HCT116 (cell line): ENCODE results near the gene WEE1.

Experiments used
- ATF3 ChIP-seq: IDR thresholded peaks from 2 replicates; pipeline ENCODE4 v1.6.1; 2012
- CBX3 ChIP-seq: IDR thresholded peaks from 2 replicates; pipeline ENCODE4 v1.6.1; 2012; ENCODE audit warnings: low read depth
- EZH2 ChIP-seq: fragments of 200-600 bp; sonication (generic); IDR thresholded peaks from 2 replicates; pipeline ENCODE4 v1.6.1; 2017; ENCODE audit warnings: antibody characterized with exemption, mixed run types
- EZH2phosphoT487 ChIP-seq: fragments of 200-600 bp; IDR thresholded peaks from 2 replicates; pipeline ENCODE4 v1.6.1; 2018; ENCODE audit warnings: antibody characterized with exemption, borderline replicate concordance
- FOSL1 ChIP-seq: IDR thresholded peaks from 2 replicates; pipeline ENCODE4 v1.6.1; 2012; ENCODE audit warnings: low read depth
- JUND ChIP-seq: IDR thresholded peaks from 2 replicates; pipeline ENCODE4 v1.6.1; 2012
- MAX ChIP-seq: IDR thresholded peaks from 2 replicates; pipeline ENCODE4 v1.6.1; 2012
- POLR2A ChIP-seq: IDR thresholded peaks from 2 replicates; pipeline ENCODE4 v1.7.0; 2011; ENCODE audit warnings: borderline replicate concordance; ENCODE audit not compliant: insufficient read depth, insufficient read length; ENCODE audit errors: extremely low read depth
- RAD21 ChIP-seq: IDR thresholded peaks from 2 replicates; pipeline ENCODE4 v1.6.1; 2012; ENCODE audit warnings: low read depth, mild to moderate bottlenecking
- REST ChIP-seq: IDR thresholded peaks from 2 replicates; pipeline ENCODE4 v1.6.1; 2012; ENCODE audit warnings: low read depth
- SRF ChIP-seq: IDR thresholded peaks from 2 replicates; pipeline ENCODE4 v1.6.1; 2012; ENCODE audit warnings: low read depth
- YY1 ChIP-seq: IDR thresholded peaks from 2 replicates; pipeline ENCODE4 v1.6.1; 2011; ENCODE audit warnings: low read length, low read depth, moderate library complexity, mild to moderate bottlenecking; ENCODE audit not compliant: insufficient replicate concordance; ENCODE audit errors: extremely low read depth
- ZNF274 ChIP-seq: fragments of 200-500 bp; sonication (Bioruptor generic); IDR thresholded peaks from 2 replicates; pipeline ENCODE4 v1.6.1; 2014; ENCODE audit warnings: mild to moderate bottlenecking, low read depth, low read length, inconsistent platforms
- TF ChIP-seq, protein P1 (sequence below), 3 experiments: fragments of 200-600 bp in 1 of 3; sonication (generic) in 1 of 3; IDR thresholded peaks in 2 of 3; conservative IDR thresholded peaks in 1 of 3; 2 replicates each; pipeline ENCODE4 v1.5.1; 2012 to 2017; ENCODE audit warnings: low read depth in 2 of 3, low read length in 2 of 3, antibody characterized with exemption in 1 of 3, borderline replicate concordance in 1 of 3, control low read depth in 1 of 3, mild to moderate bottlenecking in 1 of 3, mixed read lengths in 1 of 3, mixed run types in 1 of 3, moderate library complexity in 1 of 3; ENCODE audit not compliant: insufficient read depth in 1 of 3

GRCh38 chr11:9609002-9609759, 35.7 kb downstream of the WEE1 start:
- TF ChIP-seq EZH2phosphoT487 (no peak), MAX (no peak), ZNF274 (no peak), RAD21 (no peak), JUND (no peak), EZH2 (no peak), ATF3 (no peak), POLR2A (no peak), REST (no peak), YY1 (no peak), SRF (no peak), FOSL1 (no peak), CBX3 (no peak)
- TF ChIP-seq, protein P1, sequence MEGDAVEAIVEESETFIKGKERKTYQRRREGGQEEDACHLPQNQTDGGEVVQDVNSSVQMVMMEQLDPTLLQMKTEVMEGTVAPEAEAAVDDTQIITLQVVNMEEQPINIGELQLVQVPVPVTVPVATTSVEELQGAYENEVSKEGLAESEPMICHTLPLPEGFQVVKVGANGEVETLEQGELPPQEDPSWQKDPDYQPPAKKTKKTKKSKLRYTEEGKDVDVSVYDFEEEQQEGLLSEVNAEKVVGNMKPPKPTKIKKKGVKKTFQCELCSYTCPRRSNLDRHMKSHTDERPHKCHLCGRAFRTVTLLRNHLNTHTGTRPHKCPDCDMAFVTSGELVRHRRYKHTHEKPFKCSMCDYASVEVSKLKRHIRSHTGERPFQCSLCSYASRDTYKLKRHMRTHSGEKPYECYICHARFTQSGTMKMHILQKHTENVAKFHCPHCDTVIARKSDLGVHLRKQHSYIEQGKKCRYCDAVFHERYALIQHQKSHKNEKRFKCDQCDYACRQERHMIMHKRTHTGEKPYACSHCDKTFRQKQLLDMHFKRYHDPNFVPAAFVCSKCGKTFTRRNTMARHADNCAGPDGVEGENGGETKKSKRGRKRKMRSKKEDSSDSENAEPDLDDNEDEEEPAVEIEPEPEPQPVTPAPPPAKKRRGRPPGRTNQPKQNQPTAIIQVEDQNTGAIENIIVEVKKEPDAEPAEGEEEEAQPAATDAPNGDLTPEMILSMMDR (IDR thresholded peaks at IDR 0.05 in 2 of 3, conservative IDR thresholded peaks at IDR 0.05 in 1 of 3; ENCODE audit: borderline replicate concordance in 1 of 3, insufficient read depth in 1 of 3, low read depth in 2 of 3, low read length in 2 of 3), result no peak
